ENCODE data around the gene DESI1. TPM values are rescaled to one million over a fixed set of nuclear protein-coding genes. Genes with fewer than 3 reads are reported as not detected.

Gene DESI1
- total RNA-seq, 4 donors from 2014 or later: 6.4 to 34.2 (median 9.6) TPM

- intact Hi-C loops (cut with DNase I; ENCODE audit: low total_unique reads): no loop called here
- no peak overlapping the region for H3K4me3 ChIP-seq
- TF ChIP-seq CTCF (IDR thresholded peaks at IDR 0.05) (no peak), POLR2A (IDR thresholded peaks at IDR 0.05) (no peak)
- no peaks in the 10 kb centered on the region for H3K4me1 ChIP-seq
- no peaks in the 10 kb centered on the region for H3K27me3 ChIP-seq
- H3K27ac ChIP-seq: no peak overlapping the region
- DNase-seq: no peak
- no peaks in the 10 kb centered on the region for H3K9me3 ChIP-seq
- no peaks in the 10 kb centered on the region for H3K36me3 ChIP-seq
Observed at GRCh38 chr22:41656556-41656955, 35.7 kb upstream of the DESI1 start.

GRCh38 chr22:41654322-41654721, 33.5 kb upstream of the DESI1 start:
- Histone ChIP-seq H3K9me3 (no peaks in the 10 kb centered on the region), H3K4me1 (no peaks in the 10 kb centered on the region), H3K27ac (no peak overlapping the region), H3K4me3 (no peak overlapping the region), H3K27me3 (no peaks in the 10 kb centered on the region), H3K36me3 (no peaks in the 10 kb centered on the region)
- no peak for TF ChIP-seq CTCF (IDR thresholded peaks at IDR 0.05)
- TF ChIP-seq POLR2A (IDR thresholded peaks at IDR 0.05): no peak
- intact Hi-C loops (cut with DNase I; ENCODE audit: low total_unique reads): no loop called here
- DNase-seq: no peak

GRCh38 chr22:41650821-41651220, 30.0 kb upstream of the DESI1 start:
- TF ChIP-seq CTCF (IDR thresholded peaks at IDR 0.05) (no peak), POLR2A (IDR thresholded peaks at IDR 0.05) (no peak)
- H3K9me3 ChIP-seq: no peaks in the 10 kb centered on the region
- no peaks in the 10 kb centered on the region for H3K4me1 ChIP-seq
- no peaks in the 10 kb centered on the region for H3K27me3 ChIP-seq
- intact Hi-C loops (cut with DNase I; ENCODE audit: low total_unique reads): no loop called here
- no peaks in the 10 kb centered on the region for H3K36me3 ChIP-seq
- H3K27ac ChIP-seq: no peak overlapping the region
- DNase-seq: no peak
- H3K4me3 ChIP-seq: no peak overlapping the region

GRCh38 chr22:41650229-41650628, 29.4 kb upstream of the DESI1 start:
- no peak overlapping the region for H3K27ac ChIP-seq
- H3K9me3 ChIP-seq: no peaks in the 10 kb centered on the region
- H3K36me3 ChIP-seq: no peaks in the 10 kb centered on the region
- H3K4me1 ChIP-seq: no peaks in the 10 kb centered on the region
- no peaks in the 10 kb centered on the region for H3K27me3 ChIP-seq
- H3K4me3 ChIP-seq: no peak overlapping the region
- no peak for DNase-seq
- intact Hi-C loops (cut with DNase I; ENCODE audit: low total_unique reads): no loop called here
- TF ChIP-seq POLR2A (IDR thresholded peaks at IDR 0.05) (no peak), CTCF (IDR thresholded peaks at IDR 0.05) (no peak)

GRCh38 chr22:41648432-41648831, 27.6 kb upstream of the DESI1 start:
- no peaks in the 10 kb centered on the region for H3K27me3 ChIP-seq
- H3K4me1 ChIP-seq: no peaks in the 10 kb centered on the region
- H3K27ac ChIP-seq: no peak overlapping the region
- no peak for DNase-seq
- H3K9me3 ChIP-seq: no peaks in the 10 kb centered on the region
- H3K36me3 ChIP-seq: no peaks in the 10 kb centered on the region
- intact Hi-C loops (cut with DNase I; ENCODE audit: low total_unique reads): no loop called here
- H3K4me3 ChIP-seq: no peak overlapping the region
- TF ChIP-seq POLR2A (IDR thresholded peaks at IDR 0.05): no peak
- no peak for TF ChIP-seq CTCF (IDR thresholded peaks at IDR 0.05)

Data from uterus (tissue), 4 donors.